CD4-positive, alpha-beta T cell treated with Interleukin-1 beta for 1 hour (primary cell): ENCODE measurements around the gene PAX3.

Source experiments
- DNase-seq, 2 donors: peaks; one replicate each; pipeline ENCODE4 v3.0.0-alpha.2; 2020 to 2022

PAX3 gene

GRCh38 chr2:222309766-222310165 is 11.0 kb upstream of the PAX3 start:
- no peak for DNase-seq

GRCh38 chr2:222309361-222309760 is 10.6 kb upstream of the PAX3 start:
- DNase-seq: no peak

- DNase-seq: no peak
These were observed 9.4 kb upstream of the PAX3 start for GRCh38 chr2:222307978-222308730.

- no peak for DNase-seq
These were observed 8.5 kb upstream of the PAX3 start for GRCh38 chr2:222307143-222307756.

- no peak for DNase-seq
These were observed 7.8 kb upstream of the PAX3 start for GRCh38 chr2:222306393-222307142.

GRCh38 chr2:222305516-222306392 is 7.0 kb upstream of the PAX3 start:
- DNase-seq: no peak

GRCh38 chr2:222304737-222305515 is 6.1 kb upstream of the PAX3 start:
- DNase-seq: no peak

- no peak for DNase-seq
These were observed 5.3 kb upstream of the PAX3 start for GRCh38 chr2:222303828-222304736.

GRCh38 chr2:222303045-222303827 is 4.4 kb upstream of the PAX3 start:
- DNase-seq: no peak

GRCh38 chr2:222302178-222303018 is 3.6 kb upstream of the PAX3 start:
- DNase-seq: no peak

GRCh38 chr2:222301796-222302118 is 3.0 kb upstream of the PAX3 start:
- no peak for DNase-seq

- DNase-seq: no peak
These were observed 2.4 kb upstream of the PAX3 start for GRCh38 chr2:222301053-222301795.

- no peak for DNase-seq
These were observed 1.9 kb upstream of the PAX3 start for GRCh38 chr2:222300726-222301052.

- DNase-seq: no peak
These were observed 1.3 kb upstream of the PAX3 start for GRCh38 chr2:222299906-222300725.

GRCh38 chr2:222298001-222298310 is 842 bp downstream of the PAX3 start:
- no peak for DNase-seq

- DNase-seq: no peak
These were observed 1.2 kb downstream of the PAX3 start for GRCh38 chr2:222297600-222297935.

GRCh38 chr2:222296911-222297599 is 1.7 kb downstream of the PAX3 start:
- no peak for DNase-seq
